ENCODE results near the gene KLF8.
"Not testable (repeated sequence)": the region's sequence is repeated elsewhere in the genome, so short reads cannot be mapped to it uniquely, and the experiment has no call there.

KLF8 gene

DNA sequence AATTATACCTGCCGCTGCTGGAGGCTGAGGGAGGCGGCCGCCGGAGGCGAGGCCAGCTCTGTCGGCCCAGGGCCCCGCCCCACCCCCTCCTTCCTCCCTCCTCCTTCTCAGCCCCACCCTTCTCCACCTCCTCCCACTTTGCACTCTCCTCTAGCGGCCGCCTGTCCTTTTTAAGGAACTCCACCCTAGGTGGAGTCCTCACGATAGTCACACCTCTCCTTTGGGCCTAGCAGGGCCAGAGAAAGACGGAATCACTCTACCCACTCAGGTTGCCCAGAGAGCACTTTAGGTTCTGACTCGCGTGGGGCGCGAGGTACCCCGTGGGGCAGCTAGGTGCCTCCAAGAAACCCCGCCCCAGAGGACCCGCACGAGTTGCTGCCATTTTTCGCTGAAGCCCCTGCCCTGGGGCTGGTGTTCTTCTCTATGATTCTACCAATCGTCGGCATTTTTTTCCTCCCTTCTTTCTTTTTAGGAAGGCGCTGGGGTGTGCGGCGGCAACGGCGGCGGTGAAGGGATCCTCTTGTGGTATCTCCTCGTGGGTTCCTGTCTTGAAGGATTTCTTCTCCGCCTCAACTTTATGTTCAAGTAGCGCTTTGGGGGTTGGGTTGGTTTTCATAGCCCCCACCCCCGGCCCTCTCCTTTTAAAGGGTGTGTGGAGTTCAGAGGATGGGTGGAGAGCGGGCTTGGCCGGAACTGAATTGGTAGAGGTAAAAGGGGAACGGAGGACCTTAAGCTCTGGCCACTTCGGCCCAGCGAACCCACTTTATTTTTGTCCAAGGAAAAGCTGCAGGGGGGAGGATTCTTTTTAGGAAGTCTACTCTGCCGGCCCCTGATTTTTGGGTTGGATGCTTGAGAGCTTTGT is at the start of gene KLF8:
TSS of gene KLF8 (plus strand) at position 136 of the 862 bp plus-strand sequence. CDS start 979 bp downstream, outside the sequence.
- peak within 1 kb of the TSS; percentile 80 for H3K4me3 Mint-ChIP-seq
- no peak within 1 kb of the TSS for H3K27ac Mint-ChIP-seq

DNA sequence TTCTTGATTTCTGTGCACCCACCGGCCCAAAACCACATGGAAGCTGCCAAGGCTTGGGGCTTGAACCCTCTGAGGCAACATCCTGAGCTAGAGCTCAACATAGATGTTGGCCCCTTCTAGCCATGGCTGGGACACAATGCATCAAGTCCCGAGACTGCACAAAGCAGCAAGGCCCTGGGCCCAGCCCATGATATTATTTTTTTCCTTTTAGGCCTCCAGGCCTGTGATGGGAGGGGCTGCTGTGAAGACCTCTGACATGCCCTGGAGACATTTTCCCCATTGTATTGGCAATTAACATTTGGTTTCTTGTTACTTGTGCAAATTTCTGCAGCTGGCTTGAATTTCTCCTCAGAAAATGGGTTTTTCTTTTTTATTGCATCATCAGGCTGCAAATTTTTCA is 25.2 kb upstream of the KLF8 start:
- not testable (repeated sequence) for H3K36me3 Mint-ChIP-seq, H3K4me1 Mint-ChIP-seq, H3K27me3 Mint-ChIP-seq, H3K4me3 Mint-ChIP-seq, H3K9me3 Mint-ChIP-seq, H3K27ac Mint-ChIP-seq

More for the DNA sequence above, at the start of gene KLF8:
- peaks cover 1% of the 10 kb centered on the region for H3K27me3 Mint-ChIP-seq
- no peaks in the 10 kb centered on the region for H3K9me3 Mint-ChIP-seq
- peaks cover 11% of the 10 kb centered on the region for H3K4me1 Mint-ChIP-seq
- H3K36me3 Mint-ChIP-seq: no peaks in the 10 kb centered on the region

DNA sequence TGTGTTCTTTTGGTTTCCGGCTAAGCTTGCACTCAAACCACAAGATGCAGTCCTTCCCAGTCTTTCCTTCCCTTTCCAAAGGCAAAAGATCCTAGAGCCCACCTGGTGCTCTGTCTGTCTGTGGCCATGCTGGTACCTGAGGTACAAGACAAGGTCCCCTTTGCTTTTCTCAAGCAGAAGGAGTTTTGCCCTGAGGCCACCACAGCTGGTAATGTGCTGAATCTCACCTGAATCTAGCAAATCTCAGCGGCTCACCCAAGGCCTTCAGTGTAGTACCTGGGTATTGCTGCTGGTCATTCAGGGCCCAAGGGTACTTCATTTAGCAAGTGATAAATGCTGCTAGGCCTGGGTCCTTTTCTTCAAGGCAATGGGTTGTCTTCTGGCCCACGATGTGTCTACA is 20.5 kb upstream of the KLF8 start:
- no peaks in the 10 kb centered on the region for H3K4me1 Mint-ChIP-seq
- no peaks in the 10 kb centered on the region for H3K9me3 Mint-ChIP-seq
- peaks cover 2% of the 10 kb centered on the region for H3K27me3 Mint-ChIP-seq
- no peak overlapping the region for H3K4me3 Mint-ChIP-seq
- peaks cover 3% of the 10 kb centered on the region for H3K36me3 Mint-ChIP-seq
- H3K27ac Mint-ChIP-seq: no peak overlapping the region

DNA sequence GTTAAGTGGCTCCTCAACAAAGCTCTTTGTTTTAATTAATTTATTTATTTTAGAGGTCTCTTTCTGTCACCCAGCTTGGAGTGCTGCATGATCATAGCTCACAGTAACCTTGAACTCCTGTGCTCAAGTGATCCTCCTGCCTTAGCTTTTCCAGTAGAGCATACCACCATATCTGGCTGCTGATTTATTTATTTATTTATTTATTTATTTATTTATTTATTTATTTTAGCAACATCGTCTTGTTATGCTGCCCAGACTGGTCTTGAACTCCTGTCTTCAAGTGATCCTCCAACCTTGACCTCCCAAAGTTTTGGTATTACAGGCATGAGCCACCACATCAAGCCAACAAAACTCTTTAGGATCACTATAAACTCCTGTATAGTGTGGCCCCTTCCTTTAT is 15.8 kb upstream of the KLF8 start:
- H3K27me3 Mint-ChIP-seq: peaks cover 2% of the 10 kb centered on the region
- peaks cover 2% of the 10 kb centered on the region for H3K36me3 Mint-ChIP-seq
- no peak overlapping the region for H3K27ac Mint-ChIP-seq
- H3K4me1 Mint-ChIP-seq: no peaks in the 10 kb centered on the region
- H3K4me3 Mint-ChIP-seq: no peak overlapping the region
- no peaks in the 10 kb centered on the region for H3K9me3 Mint-ChIP-seq

DNA sequence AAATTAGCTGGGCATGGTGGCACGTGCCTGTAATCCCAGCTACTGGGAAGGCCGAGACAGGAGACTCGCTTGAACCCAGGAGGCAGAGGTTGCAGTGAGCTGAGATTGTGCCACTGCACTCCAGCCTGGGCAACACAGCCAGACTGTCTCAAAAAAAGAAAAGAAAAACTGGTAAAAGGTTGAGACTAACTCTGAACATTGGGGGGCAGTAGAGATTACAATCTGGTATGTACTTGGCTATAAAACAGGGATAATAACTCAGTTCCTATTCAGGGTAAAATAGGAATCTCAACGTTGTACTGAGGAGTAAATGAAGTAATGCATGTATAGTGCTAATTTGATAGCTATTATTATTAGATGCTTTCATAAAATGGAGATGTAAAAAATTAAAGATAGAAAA is 12.5 kb upstream of the KLF8 start:
- H3K4me3 Mint-ChIP-seq: no peak overlapping the region
- H3K4me1 Mint-ChIP-seq: no peaks in the 10 kb centered on the region
- H3K27ac Mint-ChIP-seq: no peak overlapping the region

DNA sequence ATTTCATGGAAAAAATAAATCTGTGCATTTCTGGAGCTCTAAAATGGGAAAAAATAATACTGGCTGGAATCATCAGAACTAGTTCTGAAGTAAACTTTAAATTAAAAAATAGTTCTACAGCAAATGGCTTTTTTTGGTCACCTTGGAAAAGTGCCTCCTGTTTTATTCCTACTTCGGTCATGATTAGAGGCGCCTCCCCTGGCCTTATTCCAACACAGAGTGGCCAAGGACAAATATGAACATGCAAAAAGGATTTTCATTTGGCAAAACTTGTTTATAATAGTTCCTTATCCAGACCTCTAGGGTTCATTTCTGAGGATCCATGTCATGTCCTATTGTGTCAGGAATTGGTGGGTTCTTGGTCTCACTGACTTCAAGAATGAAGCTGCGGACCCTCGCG is 11.1 kb upstream of the KLF8 start:
- no peaks in the 10 kb centered on the region for H3K4me1 Mint-ChIP-seq
- H3K9me3 Mint-ChIP-seq: no peaks in the 10 kb centered on the region
- H3K27me3 Mint-ChIP-seq: no peaks in the 10 kb centered on the region
- H3K36me3 Mint-ChIP-seq: no peaks in the 10 kb centered on the region
- H3K4me3 Mint-ChIP-seq: no peak overlapping the region
- H3K27ac Mint-ChIP-seq: no peak overlapping the region

More for the DNA sequence above, 12.5 kb upstream of the KLF8 start:
- Mint-ChIP-seq H3K27me3 (peaks cover 2% of the 10 kb centered on the region), H3K9me3 (no peaks in the 10 kb centered on the region), H3K36me3 (peaks cover 2% of the 10 kb centered on the region)

DNA sequence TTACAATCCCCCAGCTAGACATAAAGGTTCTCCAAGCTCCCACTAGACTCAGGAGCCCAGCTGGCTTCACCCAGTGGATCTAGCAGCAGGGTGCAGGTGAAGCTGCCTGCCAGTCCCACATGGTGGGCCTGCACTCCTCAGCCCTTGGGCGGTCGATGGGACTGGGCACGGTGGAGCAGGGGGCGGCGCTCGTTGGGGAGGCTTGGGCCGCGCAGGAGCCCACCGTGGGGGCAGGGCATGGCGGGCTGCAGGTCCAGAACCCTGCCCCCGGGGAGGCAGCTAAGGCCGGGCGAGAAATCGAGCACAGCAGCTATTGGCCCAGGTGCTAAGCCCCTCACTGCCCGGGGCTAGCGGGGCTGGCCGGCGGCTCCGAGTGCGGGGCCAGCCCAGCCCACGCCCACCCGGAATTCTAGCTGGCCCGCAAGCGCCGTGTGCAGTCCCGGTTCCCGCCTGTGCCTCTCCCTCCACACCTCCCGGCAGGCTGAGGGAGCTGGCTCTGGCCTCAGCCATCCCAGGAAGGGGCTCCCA is 9.6 kb upstream of the KLF8 start:
- Mint-ChIP-seq H3K9me3 (no peaks in the 10 kb centered on the region), H3K4me3 (no peak overlapping the region), H3K27ac (no peak overlapping the region), H3K36me3 (no peaks in the 10 kb centered on the region), H3K4me1 (no peaks in the 10 kb centered on the region), H3K27me3 (no peaks in the 10 kb centered on the region)

DNA sequence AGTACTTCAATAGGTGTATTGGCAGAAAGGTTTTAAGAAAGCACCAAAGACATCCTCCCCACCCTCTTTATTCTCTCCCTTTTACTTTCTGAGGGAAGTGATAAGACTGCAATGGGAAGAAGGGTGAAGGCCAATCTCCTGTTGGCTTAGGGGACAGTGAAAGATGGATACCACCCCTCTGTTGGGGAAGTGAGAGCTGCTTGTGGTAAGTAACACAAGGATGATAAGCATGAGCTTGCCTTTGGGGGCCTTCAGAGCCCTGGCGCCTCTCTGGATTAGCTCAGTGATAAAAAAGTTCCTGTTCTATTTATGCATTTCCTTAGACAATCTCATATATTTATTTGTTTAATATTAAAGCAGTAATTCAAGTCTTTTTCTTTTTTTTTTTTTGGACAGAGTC is 5.2 kb upstream of the KLF8 start:
- Mint-ChIP-seq H3K4me1 (peaks cover 3% of the 10 kb centered on the region), H3K4me3 (no peak overlapping the region), H3K27ac (no peak overlapping the region), H3K27me3 (no peaks in the 10 kb centered on the region), H3K36me3 (no peaks in the 10 kb centered on the region), H3K9me3 (no peaks in the 10 kb centered on the region)

DNA sequence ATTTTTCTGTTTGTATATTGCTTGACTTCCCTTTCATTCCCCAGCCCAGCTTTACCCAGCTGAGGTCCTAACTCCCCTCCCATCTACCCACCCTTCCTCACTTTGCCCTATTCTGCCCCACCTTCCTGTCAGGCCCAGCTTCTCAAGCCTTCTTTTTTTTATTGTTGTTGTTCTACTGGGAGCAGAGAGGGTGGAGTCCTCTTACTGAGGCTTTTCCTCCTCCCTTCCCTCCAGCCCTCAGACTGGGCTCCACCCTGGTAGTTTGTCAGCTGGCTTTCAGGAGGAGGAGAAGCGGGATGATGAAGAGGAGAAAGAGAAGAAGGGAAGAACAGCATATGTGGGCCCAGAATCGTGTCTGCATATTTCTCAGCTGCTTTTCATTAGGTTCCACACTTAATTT is 3.2 kb upstream of the KLF8 start:
- Mint-ChIP-seq H3K36me3 (no peaks in the 10 kb centered on the region), H3K4me3 (no peak overlapping the region), H3K9me3 (no peaks in the 10 kb centered on the region), H3K4me1 (peaks cover 11% of the 10 kb centered on the region), H3K27me3 (peaks cover 1% of the 10 kb centered on the region), H3K27ac (no peak overlapping the region)

DNA sequence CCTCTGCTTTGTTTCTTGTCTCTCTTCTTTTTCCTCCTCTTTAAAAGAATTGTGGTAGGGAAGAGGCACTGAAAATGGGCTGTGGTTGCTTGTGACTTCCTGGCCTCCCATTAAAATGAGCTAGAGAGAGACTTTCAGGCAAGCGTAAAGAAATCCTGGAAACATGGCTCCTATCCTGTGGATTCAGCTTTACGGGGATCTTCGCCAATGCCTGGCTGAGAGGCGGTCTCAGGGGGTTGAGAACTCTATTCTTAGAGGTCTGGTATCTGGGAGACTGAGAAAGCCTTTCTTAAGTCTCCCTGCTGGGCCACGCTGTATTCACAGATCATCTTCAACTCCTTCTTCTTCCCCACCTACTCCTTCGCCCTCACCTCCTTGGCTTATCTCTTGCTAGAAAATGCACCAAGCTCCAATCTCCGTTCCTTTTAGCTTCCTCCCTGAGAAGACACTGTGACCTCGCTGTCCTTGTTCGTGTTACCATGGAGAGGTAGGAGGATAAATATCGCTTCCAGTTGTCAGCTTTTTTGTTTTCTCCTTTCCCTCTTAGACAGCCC is 542 bp upstream of the KLF8 start:
- Mint-ChIP-seq H3K4me3 (peak overlapping the region; percentile 80), H3K27ac (no peak overlapping the region)

DNA sequence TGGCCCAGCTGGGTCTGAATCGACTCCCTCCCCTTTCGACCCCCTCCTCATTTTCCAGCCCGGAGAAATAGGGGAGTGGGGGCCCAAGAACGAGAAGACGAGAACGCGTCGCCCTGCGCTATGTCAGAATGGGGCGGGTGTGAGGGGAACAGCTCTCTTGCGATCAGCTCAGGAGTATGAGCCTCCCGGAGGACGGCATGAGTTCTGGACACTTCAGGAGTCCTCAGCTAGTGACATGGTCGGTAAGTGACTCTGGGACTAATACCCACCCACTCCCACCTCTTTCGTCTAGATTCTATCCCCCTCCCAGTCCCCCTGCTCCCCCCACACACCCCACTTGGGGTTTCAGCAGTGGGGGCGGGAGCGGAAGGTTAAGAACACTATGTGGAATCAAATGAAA is 944 bp downstream of the KLF8 start:
- H3K4me3 Mint-ChIP-seq: peak overlapping the region; percentile 80
- H3K27ac Mint-ChIP-seq: no peak overlapping the region
- no peaks in the 10 kb centered on the region for H3K9me3 Mint-ChIP-seq
- H3K4me1 Mint-ChIP-seq: peaks cover 11% of the 10 kb centered on the region
- no peaks in the 10 kb centered on the region for H3K36me3 Mint-ChIP-seq
- peaks cover 1% of the 10 kb centered on the region for H3K27me3 Mint-ChIP-seq

More for the DNA sequence above, 542 bp upstream of the KLF8 start:
- H3K36me3 Mint-ChIP-seq: no peaks in the 10 kb centered on the region
- H3K4me1 Mint-ChIP-seq: peaks cover 11% of the 10 kb centered on the region
- H3K27me3 Mint-ChIP-seq: peaks cover 1% of the 10 kb centered on the region
- H3K9me3 Mint-ChIP-seq: no peaks in the 10 kb centered on the region

DNA sequence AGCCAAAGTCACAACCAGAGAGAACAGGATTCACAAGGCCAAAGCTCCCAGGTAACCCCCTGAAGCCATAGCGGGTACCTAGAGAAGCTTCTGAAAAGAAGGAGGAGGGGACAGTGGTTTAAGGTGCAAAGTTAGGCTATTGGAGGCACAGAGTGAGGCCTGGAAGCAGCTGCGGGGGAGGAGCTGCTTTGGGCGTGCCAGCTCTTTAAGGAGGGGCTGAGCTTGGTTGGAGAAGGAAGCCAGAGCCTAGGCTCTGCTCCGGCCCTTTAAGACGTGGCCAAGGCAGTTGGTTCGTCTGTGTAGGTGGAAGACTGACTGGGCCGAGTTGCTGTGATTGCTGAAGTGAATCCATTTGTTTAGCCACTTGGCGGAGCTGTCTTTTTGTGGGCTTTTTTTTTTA is 1.5 kb downstream of the KLF8 start:
- Mint-ChIP-seq H3K27me3 (peaks cover 1% of the 10 kb centered on the region), H3K9me3 (no peaks in the 10 kb centered on the region), H3K4me1 (peaks cover 11% of the 10 kb centered on the region), H3K4me3 (no peak overlapping the region), H3K36me3 (no peaks in the 10 kb centered on the region), H3K27ac (no peak overlapping the region)

DNA sequence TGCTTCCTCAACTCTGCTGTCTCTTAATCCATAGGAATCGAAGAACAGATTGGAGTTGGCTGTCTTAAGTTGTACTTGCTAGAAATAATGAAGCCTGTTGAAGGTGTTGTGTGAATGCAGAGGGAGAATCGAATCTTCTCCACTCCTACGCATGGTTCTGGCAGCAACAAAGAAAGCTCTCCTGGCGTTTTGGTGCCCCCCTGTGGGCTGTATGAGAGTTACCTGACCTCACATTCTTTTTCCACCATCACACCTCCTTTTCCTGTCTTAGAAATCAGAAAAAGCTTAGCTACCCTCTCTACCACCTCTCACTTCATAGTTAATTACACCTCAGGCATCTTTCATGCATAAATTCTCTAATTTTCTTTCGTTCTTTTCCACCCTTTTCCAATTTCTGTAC is 16.3 kb downstream of the KLF8 start:
- peak overlapping the region; percentile 46 for H3K27ac Mint-ChIP-seq
- no peaks in the 10 kb centered on the region for H3K36me3 Mint-ChIP-seq
- H3K9me3 Mint-ChIP-seq: no peaks in the 10 kb centered on the region
- H3K4me1 Mint-ChIP-seq: peaks cover 8% of the 10 kb centered on the region
- H3K4me3 Mint-ChIP-seq: peak overlapping the region; percentile 44
- no peaks in the 10 kb centered on the region for H3K27me3 Mint-ChIP-seq

DNA sequence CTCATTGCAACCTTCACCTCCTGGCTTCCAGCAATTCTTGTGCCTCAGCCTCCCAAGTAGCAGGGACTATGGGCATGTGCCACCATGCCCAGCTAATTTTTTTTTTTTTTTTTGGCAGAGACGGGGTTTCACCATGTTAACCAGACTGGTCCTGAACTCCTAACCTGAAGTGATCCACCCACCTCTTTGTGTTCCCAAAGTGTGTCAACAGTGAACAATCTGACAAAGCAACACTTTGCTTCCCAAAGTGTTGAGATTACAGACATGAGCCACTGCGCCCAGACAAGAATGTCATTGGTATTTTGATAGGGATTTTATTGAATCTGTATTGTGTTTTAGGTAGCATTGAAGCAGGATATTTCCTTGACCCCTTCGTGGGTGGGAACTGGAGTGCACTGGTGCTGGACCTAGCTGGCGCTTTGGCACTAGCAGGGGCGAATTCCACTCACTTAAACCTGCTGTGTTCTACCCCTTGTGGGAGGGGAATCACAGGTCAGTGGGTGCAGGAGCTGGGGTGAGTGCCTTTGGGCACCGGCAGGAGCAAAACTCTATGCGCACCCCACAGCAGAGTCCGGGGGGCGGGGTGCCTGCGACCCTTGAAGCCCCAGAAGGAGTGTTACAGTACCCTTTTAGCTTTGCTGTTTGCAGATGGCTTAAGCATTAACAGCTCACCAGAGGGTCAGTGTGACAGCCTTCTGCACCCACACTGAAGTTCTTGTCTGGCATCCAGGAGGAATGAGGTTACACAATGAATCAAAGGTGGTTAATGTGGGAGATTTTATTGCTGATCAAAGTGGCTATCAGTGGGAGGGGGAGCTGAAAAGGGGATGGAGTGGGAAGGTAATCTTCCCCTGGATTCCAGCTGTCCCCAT is 21.9 kb downstream of the KLF8 start:
- Mint-ChIP-seq H3K9me3 (no peaks in the 10 kb centered on the region), H3K27me3 (no peaks in the 10 kb centered on the region), H3K4me1 (no peaks in the 10 kb centered on the region), H3K36me3 (no peaks in the 10 kb centered on the region), H3K4me3 (no peak overlapping the region), H3K27ac (no peak overlapping the region)

DNA sequence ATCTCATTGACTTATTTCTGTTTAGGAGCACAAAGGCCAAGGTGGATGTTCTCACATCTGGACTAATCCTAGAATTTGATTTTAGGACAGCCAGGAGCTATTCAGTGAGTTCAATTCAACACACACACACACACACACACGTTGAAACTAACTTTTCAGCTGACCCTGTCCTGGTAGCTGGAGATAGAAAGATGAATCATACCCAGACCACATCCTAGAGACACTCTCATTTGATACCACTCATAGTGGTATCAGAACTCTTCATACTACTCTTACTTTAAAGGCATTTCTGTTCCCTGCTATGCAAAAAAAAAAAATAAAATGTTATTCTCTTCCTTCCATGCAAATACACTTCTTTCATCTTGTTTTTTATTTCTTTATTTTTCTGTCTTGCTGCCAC is 36.7 kb downstream of the KLF8 start:
- no peak overlapping the region for H3K4me3 Mint-ChIP-seq
- H3K27me3 Mint-ChIP-seq: no peaks in the 10 kb centered on the region
- no peaks in the 10 kb centered on the region for H3K4me1 Mint-ChIP-seq
- no peak overlapping the region for H3K27ac Mint-ChIP-seq
- no peaks in the 10 kb centered on the region for H3K36me3 Mint-ChIP-seq
- H3K9me3 Mint-ChIP-seq: no peaks in the 10 kb centered on the region

DNA sequence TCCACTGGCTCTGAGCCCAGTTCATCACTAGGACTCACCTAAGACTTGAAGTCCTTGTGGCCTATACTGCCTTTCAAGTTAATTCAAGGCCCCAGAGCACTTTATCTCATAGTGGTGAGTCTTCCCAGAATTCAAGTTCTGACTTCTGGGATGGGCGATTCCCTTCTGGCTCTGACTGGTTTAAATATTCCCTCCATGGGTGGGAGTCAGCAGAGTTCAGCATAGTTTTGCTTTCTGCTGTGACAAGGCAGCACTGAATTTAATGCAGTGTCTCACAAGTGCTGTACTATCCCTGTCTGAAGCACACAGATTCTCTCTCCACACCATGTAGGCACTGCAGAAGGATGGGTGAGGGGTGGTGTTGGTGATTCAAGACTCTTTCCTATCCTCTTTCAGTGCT is 46.5 kb downstream of the KLF8 start:
- no peaks in the 10 kb centered on the region for H3K27me3 Mint-ChIP-seq
- no peaks in the 10 kb centered on the region for H3K9me3 Mint-ChIP-seq
- no peaks in the 10 kb centered on the region for H3K36me3 Mint-ChIP-seq
- no peak overlapping the region for H3K4me3 Mint-ChIP-seq
- no peak overlapping the region for H3K27ac Mint-ChIP-seq
- peaks cover 15% of the 10 kb centered on the region for H3K4me1 Mint-ChIP-seq

Measured in activated naive CD4-positive, alpha-beta T cell treated with anti-CD3 and anti-CD28 coated beads, Interleukin-2, amount 50 U/mL, for 24 hours (primary cell).